A549 (cell line): Measurements from ENCODE around the gene GRIP2. TPM values are rescaled to one million over a fixed set of nuclear protein-coding genes. Genes with fewer than 3 reads are reported as not detected.

Source experiments
- ATAC-seq, 2 experiments: fragments of 200-7000 bp in 1 of 2; fragments of >200 bp in 1 of 2; cut with Nextera tagmentation in 1 of 2; cut with Tn5 transposase in 1 of 2; 3 replicates each; pipeline versions ENCODE4 v1.8.0 to v1.9.1; 2018 to 2020; ENCODE audit warnings: mild to moderate bottlenecking in 1 of 2, moderate library complexity in 1 of 2
- CTCF ChIA-PET: fragments of 300-600 bp; sonication (Branson Sonifier 250); formaldehyde crosslinking; extraction: SDS; loops from one replicate; lab custom pipeline; 2021; ENCODE audit warnings: antibody characterized with exemption, inconsistent platforms; lab: Yijun Ruan, JAX
- POLR2A ChIA-PET: fragments of 350-600 bp; formaldehyde crosslinking; extraction: SDS; loops from one replicate; lab custom pipeline; 2021; ENCODE audit warnings: antibody characterized with exemption, inconsistent platforms; lab: Yijun Ruan, JAX
- DNase-seq, 2 experiments: peaks; one replicate each; pipeline versions ENCODE4 v3.0.0 to v3.0.0-alpha.2; 2011 to 2016; ENCODE audit warnings: low read depth in 1 of 2, low spot score in 1 of 2
- FAIRE-seq: peaks from 2 replicates; lab custom pipeline; 2011; peaks lifted over from hg19 to GRCh38; lab: Jason Lieb, UNC
- H3K27ac ChIP-seq, 2 experiments: fragments of >200 bp; sonication (Bioruptor Twin); formaldehyde crosslinking; 3 replicates each; pipeline ENCODE4 v1.5.1; 2016 to 2017
- H3K4me1 ChIP-seq: fragments of >200 bp; sonication (Bioruptor Twin); formaldehyde crosslinking; 3 replicates; pipeline ENCODE4 v1.6.1; 2016
- H3K4me2 ChIP-seq: fragments of >200 bp; sonication (Bioruptor Twin); formaldehyde crosslinking; 3 replicates; pipeline ENCODE4 v1.6.1; 2016
- H3K4me3 ChIP-seq: fragments of >200 bp; sonication (Bioruptor Twin); formaldehyde crosslinking; 3 replicates; pipeline ENCODE4 v1.5.1; 2016
- H3K9me3 ChIP-seq: fragments of >200 bp; sonication (Bioruptor Twin); formaldehyde crosslinking; 3 replicates; pipeline ENCODE4 v1.6.1; 2016
- CBX2 ChIP-seq: fragments of 200-600 bp; sonication (generic); IDR thresholded peaks from 2 replicates; pipeline ENCODE4 v1.6.1; 2016; ENCODE audit warnings: low read depth, mild to moderate bottlenecking, borderline replicate concordance
- CEBPB ChIP-seq, 2 experiments: fragments of >200 bp in 1 of 2; sonication (Bioruptor Twin) in 1 of 2; formaldehyde crosslinking in 1 of 2; IDR thresholded peaks; 2 replicates each; pipeline ENCODE4 v1.6.1; 2012 to 2016
- CHD2 ChIP-seq: fragments of 150-350 bp; IDR thresholded peaks from 2 replicates; pipeline ENCODE4 v1.6.1; 2014; ENCODE audit warnings: low read length; ENCODE audit not compliant: partially characterized antibody
- CHD4 ChIP-seq: fragments of 200-600 bp; sonication (generic); IDR thresholded peaks from 2 replicates; pipeline ENCODE4 v1.6.1; 2016; ENCODE audit warnings: antibody characterized with exemption, mild to moderate bottlenecking, borderline replicate concordance
- FOSB ChIP-seq: fragments of 250-450 bp; sonication (Bioruptor Pico); IDR thresholded peaks from 2 replicates; pipeline ENCODE4 v1.5.0; 2020; ENCODE audit warnings: mild to moderate bottlenecking, moderate library complexity
- FOSL2 ChIP-seq, 2 experiments: fragments of 450-650 bp in 1 of 2; fragments of >200 bp in 1 of 2; sonication (Bioruptor Twin) in 1 of 2; formaldehyde crosslinking; IDR thresholded peaks; 2 replicates each; pipeline versions ENCODE4 v1.5.0 to v1.6.1; 2016 to 2020; ENCODE audit warnings: mild to moderate bottlenecking in 1 of 2, moderate library complexity in 1 of 2
- HDAC2 ChIP-seq: fragments of 200-600 bp; sonication (generic); IDR thresholded peaks from 2 replicates; pipeline ENCODE4 v1.6.1; 2016
- HOXA7 ChIP-seq: fragments of 250-450 bp; sonication (Bioruptor Pico); IDR thresholded peaks from 2 replicates; pipeline ENCODE4 v1.5.0; 2020; ENCODE audit warnings: mild to moderate bottlenecking, moderate library complexity
- KDM5A ChIP-seq: fragments of 200-600 bp; sonication (generic); IDR thresholded peaks from 2 replicates; pipeline ENCODE4 v1.6.1; 2016; ENCODE audit warnings: antibody characterized with exemption, mild to moderate bottlenecking
- NR3C1 ChIP-seq: fragments of >200 bp; sonication (Bioruptor Twin); formaldehyde crosslinking; IDR thresholded peaks from 3 replicates; pipeline ENCODE4 v1.6.1; 2017
- PHF8 ChIP-seq: fragments of 200-600 bp; sonication (generic); IDR thresholded peaks from 2 replicates; pipeline ENCODE4 v1.6.1; 2016; ENCODE audit warnings: low read depth, mild to moderate bottlenecking, antibody characterized with exemption, moderate library complexity, borderline replicate concordance
- POLR2AphosphoS2 ChIP-seq: conservative IDR thresholded peaks from 2 replicates; pipeline ENCODE4 v1.6.1; 2012; ENCODE audit warnings: low read length, improper control_type of control experiment, inconsistent platforms
- RCOR1 ChIP-seq: fragments of 150-350 bp; IDR thresholded peaks from 2 replicates; pipeline ENCODE4 v1.6.1; 2014; ENCODE audit warnings: antibody characterized with exemption, low read length, low read depth
- SMC3 ChIP-seq: fragments of >200 bp; sonication (Bioruptor Twin); formaldehyde crosslinking; IDR thresholded peaks from 3 replicates; pipeline ENCODE4 v1.6.1; 2018; ENCODE audit warnings: inconsistent platforms
- TP53 ChIP-seq: fragments of 250-450 bp; sonication (Bioruptor Pico); IDR thresholded peaks from 2 replicates; pipeline ENCODE4 v1.5.0; 2021; ENCODE audit warnings: mild to moderate bottlenecking, moderate library complexity
- ZC3H11A ChIP-seq: fragments of 450-650 bp; IDR thresholded peaks from 2 replicates; pipeline ENCODE4 v1.6.1; 2014; ENCODE audit warnings: antibody characterized with exemption, mild to moderate bottlenecking
- ZNF302 ChIP-seq: fragments of 250-450 bp; sonication (Bioruptor Pico); IDR thresholded peaks from 2 replicates; pipeline ENCODE4 v1.9.0; 2021; ENCODE audit warnings: inconsistent platforms, mild to moderate bottlenecking, moderate library complexity
- WGBS: methylation state at CpG from one replicate; pipeline ENCODE4 v1.1.6; 2017; ENCODE audit errors: missing lambda C conversion rate; 5-methylcytosine and 5-hydroxymethylcytosine counted together
- polyA plus RNA-seq, 4 experiments: library from polyadenylated mRNA; depleted of rRNA in 3 of 4; stranded (reverse); fragments of >200 nt; fragmentation: RNase III in 1 of 4; extraction: RNeasy Plus Mini Kit Qiagen cat#74134 plus additional on column Dnase treatment in 1 of 4; gene quantifications; 2 replicates in 3 of 4; 3 replicates in 1 of 4; pipeline ENCODE4 v1.2.3, GENCODE V29; 2011 to 2017
- TF ChIP-seq, protein P1 (sequence below): fragments of >200 bp; sonication (Bioruptor Twin); formaldehyde crosslinking; IDR thresholded peaks from 2 replicates; pipeline ENCODE4 v1.6.1; 2016
- TF ChIP-seq, protein P2 (sequence below): IDR thresholded peaks from 2 replicates; pipeline ENCODE4 v1.6.1; 2012
- TF ChIP-seq, protein P3 (sequence below): IDR thresholded peaks from 2 replicates; pipeline ENCODE4 v1.6.1; 2012; ENCODE audit warnings: low read depth, borderline replicate concordance

GRIP2 gene
- polyA plus RNA-seq, 2 of the 4 experiments (the other 2 are of a cell fraction), result 0.56 to 1.6 TPM

DNA sequence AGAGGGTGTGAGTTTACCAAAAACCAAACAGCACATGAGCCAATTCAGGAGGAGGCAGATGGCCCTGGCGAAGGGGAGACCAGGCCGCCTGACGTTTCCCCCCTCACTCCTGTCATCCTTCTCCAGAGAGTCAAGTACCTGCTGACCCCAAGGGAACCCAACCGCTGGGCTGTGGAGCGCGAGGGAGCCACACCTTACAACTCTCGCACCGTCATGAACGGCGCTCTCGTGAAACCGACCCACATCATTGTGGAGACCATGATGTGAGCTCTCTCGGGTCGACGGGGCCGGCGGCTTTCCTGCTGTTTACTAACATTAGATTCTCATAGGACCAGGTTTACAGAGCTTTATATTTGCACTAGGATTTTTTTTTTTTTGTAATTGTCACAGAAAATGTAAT is 55.4 kb downstream of the GRIP2 start:
- TF ChIP-seq ZNF302 (CRISPR knock-in tag) (no peak), CHD4 (no peak), CEBPB (IDR thresholded peaks at IDR 0.05) (no peak), ZC3H11A (no peak)
- TF ChIP-seq, all 56 proteins: peak for 0
- ChIA-PET POLR2A (no interaction called here), CTCF (interaction anchor here (0.9 to 1.2 kb wide), 2 partner anchors 16 to 63 kb away, joined by 3 read pairs; no protein-coding TSS in a partner anchor)
- no peak overlapping the region for H3K4me3 ChIP-seq
- no peak for ATAC-seq
- H3K9me3 ChIP-seq, result no peaks in the 10 kb centered on the region
- WGBS, result 93% methylated on average over 17 of the region's 17 CpGs
- no peak for FAIRE-seq
- DNase-seq, result no peak
- H3K4me1 ChIP-seq, result 0 out of 3 replicates have a peak, but pooled peaks cover 3% of the 10 kb centered on the region
- H3K27ac ChIP-seq, result no peak overlapping the region
- H3K4me2 ChIP-seq, result no peak overlapping the region

DNA sequence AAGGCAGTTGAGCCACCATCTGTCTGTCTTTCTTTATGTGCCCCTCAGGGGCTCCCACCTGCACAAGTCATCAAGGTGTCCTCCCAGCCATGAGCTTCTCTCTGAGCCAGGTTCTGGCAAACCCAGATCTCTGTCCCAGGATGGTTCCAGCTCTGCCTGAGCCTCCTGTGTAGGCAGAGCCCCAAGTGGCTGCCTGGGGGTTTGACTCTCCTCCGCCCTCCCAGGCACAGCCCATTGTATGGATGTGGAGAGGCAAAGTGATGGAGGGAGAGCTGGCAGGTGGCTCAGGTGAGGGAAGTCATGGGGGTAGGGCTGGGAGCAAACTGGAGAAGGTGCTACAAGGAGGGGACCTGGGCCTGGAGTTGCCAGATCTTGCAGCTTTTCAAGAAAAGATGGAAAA is 56.9 kb downstream of the GRIP2 start:
- H3K4me3 ChIP-seq, result no peak overlapping the region
- no peak overlapping the region for H3K27ac ChIP-seq
- POLR2A ChIA-PET, result no interaction called here
- TF ChIP-seq PHF8 (no peak), HDAC2 (no peak), POLR2AphosphoS2 (no peak), FOSL2 (IDR thresholded peaks at IDR 0.05) (no peak), FOSL2 (CRISPR knock-in tag; IDR thresholded peaks at IDR 0.05) (no peak)
- TF ChIP-seq, all 56 proteins: peak for 0
- Histone ChIP-seq H3K9me3 (no peaks in the 10 kb centered on the region), H3K4me1 (0 out of 3 replicates have a peak, but pooled peaks cover 3% of the 10 kb centered on the region), H3K4me2 (no peak overlapping the region)
- no peak for ATAC-seq
- no peak for FAIRE-seq
- CTCF ChIA-PET, result interaction anchor here (0.8 to 1.9 kb wide), 3 partner anchors 15 to 280 kb away, joined by 3 to 11 read pairs (median 6); no protein-coding TSS in a partner anchor
- 100% methylated on average over 1 of the region's 1 CpG for WGBS
- DNase-seq, result no peak

DNA sequence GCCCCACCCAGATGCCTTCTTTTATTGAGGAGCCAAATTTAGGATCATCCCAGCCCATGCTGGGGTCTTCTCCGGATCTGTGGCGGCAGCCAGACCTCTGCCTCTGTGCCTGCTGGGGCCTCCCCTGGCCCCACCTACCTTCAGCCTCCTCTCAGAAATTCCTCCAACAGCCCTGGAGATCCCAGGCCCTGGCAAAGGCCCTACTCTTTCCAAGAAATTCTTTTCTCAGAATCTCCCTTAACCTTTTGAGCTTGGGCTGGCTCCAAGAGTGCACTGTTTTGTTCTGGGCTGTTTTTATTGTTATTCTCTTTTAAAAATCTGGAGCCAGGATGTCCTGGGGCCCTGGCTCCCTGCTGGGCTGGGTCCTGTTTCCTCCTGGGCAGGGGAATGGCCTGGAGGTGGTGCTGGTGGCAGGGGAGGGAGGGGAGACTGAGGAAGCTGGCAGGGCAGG is 57.8 kb downstream of the GRIP2 start:
- 92% methylated on average over 2 of the region's 2 CpGs for WGBS
- H3K4me3 ChIP-seq, result no peak overlapping the region
- no peak for DNase-seq
- no peak for TF ChIP-seq FOSB
- TF ChIP-seq, protein P1, sequence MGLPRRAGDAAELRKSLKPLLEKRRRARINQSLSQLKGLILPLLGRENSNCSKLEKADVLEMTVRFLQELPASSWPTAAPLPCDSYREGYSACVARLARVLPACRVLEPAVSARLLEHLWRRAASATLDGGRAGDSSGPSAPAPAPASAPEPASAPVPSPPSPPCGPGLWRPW, result no peak
- TF ChIP-seq NR3C1, result no peak
- TF ChIP-seq TP53 (CRISPR knock-in tag), result no peak
- TF ChIP-seq RCOR1, result no peak
- no peak for TF ChIP-seq KDM5A
- TF ChIP-seq, protein P2, sequence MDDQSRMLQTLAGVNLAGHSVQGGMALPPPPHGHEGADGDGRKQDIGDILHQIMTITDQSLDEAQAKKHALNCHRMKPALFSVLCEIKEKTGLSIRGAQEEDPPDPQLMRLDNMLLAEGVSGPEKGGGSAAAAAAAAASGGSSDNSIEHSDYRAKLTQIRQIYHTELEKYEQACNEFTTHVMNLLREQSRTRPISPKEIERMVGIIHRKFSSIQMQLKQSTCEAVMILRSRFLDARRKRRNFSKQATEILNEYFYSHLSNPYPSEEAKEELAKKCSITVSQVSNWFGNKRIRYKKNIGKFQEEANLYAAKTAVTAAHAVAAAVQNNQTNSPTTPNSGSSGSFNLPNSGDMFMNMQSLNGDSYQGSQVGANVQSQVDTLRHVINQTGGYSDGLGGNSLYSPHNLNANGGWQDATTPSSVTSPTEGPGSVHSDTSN, result no peak
- TF ChIP-seq CHD2, result no peak
- no peak for TF ChIP-seq SMC3
- TF ChIP-seq, protein P3, sequence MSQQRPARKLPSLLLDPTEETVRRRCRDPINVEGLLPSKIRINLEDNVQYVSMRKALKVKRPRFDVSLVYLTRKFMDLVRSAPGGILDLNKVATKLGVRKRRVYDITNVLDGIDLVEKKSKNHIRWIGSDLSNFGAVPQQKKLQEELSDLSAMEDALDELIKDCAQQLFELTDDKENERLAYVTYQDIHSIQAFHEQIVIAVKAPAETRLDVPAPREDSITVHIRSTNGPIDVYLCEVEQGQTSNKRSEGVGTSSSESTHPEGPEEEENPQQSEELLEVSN, result no peak
- TF ChIP-seq HOXA7 (CRISPR knock-in tag), result no peak
- no peak for TF ChIP-seq CBX2
- TF ChIP-seq, all 56 proteins: peak for 0
- ATAC-seq, result no peak
- CTCF ChIA-PET, result interaction anchor here (1.5 to 1.9 kb wide), 2 partner anchors 14 to 279 kb away, joined by 6 to 11 read pairs; no protein-coding TSS in a partner anchor
- POLR2A ChIA-PET, result no interaction called here
- H3K27ac ChIP-seq, result no peak overlapping the region
- no peaks in the 10 kb centered on the region for H3K4me1 ChIP-seq
- H3K4me2 ChIP-seq, result no peak overlapping the region
- no peak for FAIRE-seq
- no peaks in the 10 kb centered on the region for H3K9me3 ChIP-seq
